H9 (cell line): ENCODE data around the gene SH3BP5. TPM values are rescaled to one million over a fixed set of nuclear protein-coding genes. Genes with fewer than 3 reads are reported as not detected.

ENCODE experiments used
- DNase-seq: peaks from one replicate; pipeline ENCODE4 v3.0.0-alpha.2; 2017
- H2AFZ ChIP-seq: one replicate; pipeline ENCODE4 v1.6.1; 2013; ENCODE audit warnings: mild to moderate bottlenecking, low read length, control low read depth, moderate library complexity
- H2AK5ac ChIP-seq: 2 replicates; pipeline ENCODE4 v1.6.1; 2013; ENCODE audit warnings: low read length, control low read depth, mixed read lengths; ENCODE audit not compliant: insufficient read length
- H2BK120ac ChIP-seq: one replicate; pipeline ENCODE4 v1.6.1; 2013; ENCODE audit warnings: low read depth, mild to moderate bottlenecking, low read length, control low read depth, inconsistent platforms; ENCODE audit not compliant: poor library complexity, severe bottlenecking
- H2BK12ac ChIP-seq: 2 replicates; pipeline ENCODE4 v1.6.1; 2013; ENCODE audit warnings: low read length, control low read depth, mixed read lengths, low read depth; ENCODE audit not compliant: insufficient read length
- H2BK15ac ChIP-seq: 2 replicates; pipeline ENCODE4 v1.6.1; 2013; ENCODE audit warnings: low read depth, low read length, control low read depth
- H2BK20ac ChIP-seq: one replicate; pipeline ENCODE4 v1.6.1; 2013; ENCODE audit warnings: low read depth, mild to moderate bottlenecking, low read length, control low read depth, inconsistent platforms; ENCODE audit not compliant: poor library complexity, severe bottlenecking
- H2BK5ac ChIP-seq: 2 replicates; pipeline ENCODE4 v1.6.1; 2013; ENCODE audit warnings: low read length, control low read depth, mixed read lengths; ENCODE audit not compliant: insufficient read length
- H3K14ac ChIP-seq: 2 replicates; pipeline ENCODE4 v1.6.1; 2013; ENCODE audit warnings: low read length, control low read depth; ENCODE audit not compliant: insufficient read depth
- H3K18ac ChIP-seq: 2 replicates; pipeline ENCODE4 v1.6.1; 2013; ENCODE audit warnings: low read depth, mild to moderate bottlenecking, mixed read lengths, low read length, control low read depth; ENCODE audit not compliant: insufficient read length
- H3K23ac ChIP-seq: 2 replicates; pipeline ENCODE4 v1.6.1; 2013; ENCODE audit warnings: low read length, control low read depth, mixed read lengths, low read depth; ENCODE audit not compliant: insufficient read length
- H3K23me2 ChIP-seq: 2 replicates; pipeline ENCODE4 v1.6.1; 2013; ENCODE audit warnings: low read depth, mild to moderate bottlenecking, mixed read lengths, low read length, control low read depth; ENCODE audit not compliant: insufficient read length, poor library complexity, severe bottlenecking
- H3K27ac ChIP-seq: 2 replicates; pipeline ENCODE4 v1.5.1; 2013; ENCODE audit warnings: low read length, control low read depth, mixed read lengths, low read depth; ENCODE audit not compliant: insufficient read length
- H3K27me3 ChIP-seq: 2 replicates; pipeline ENCODE4 v1.6.1; 2013; ENCODE audit warnings: low read length, control low read depth, inconsistent platforms; ENCODE audit not compliant: insufficient read depth
- H3K4ac ChIP-seq: 2 replicates; pipeline ENCODE4 v1.6.1; 2013; ENCODE audit warnings: low read depth, mild to moderate bottlenecking, control low read depth, inconsistent platforms, low read length, moderate library complexity
- H3K4me1 ChIP-seq: 2 replicates; pipeline ENCODE4 v1.6.1; 2013; ENCODE audit warnings: low read length, control low read depth, inconsistent platforms; ENCODE audit not compliant: insufficient read depth
- H3K4me2 ChIP-seq: 2 replicates; pipeline ENCODE4 v1.6.1; 2013; ENCODE audit warnings: low read length, control low read depth, mixed read lengths; ENCODE audit not compliant: insufficient read length, insufficient read depth
- H3K56ac ChIP-seq: 2 replicates; pipeline ENCODE4 v1.6.1; 2013; ENCODE audit warnings: low read depth, mild to moderate bottlenecking, mixed read lengths, low read length, control low read depth; ENCODE audit not compliant: insufficient read length
- H3K79me1 ChIP-seq: 2 replicates; pipeline ENCODE4 v1.6.1; 2013; ENCODE audit warnings: low read depth, mild to moderate bottlenecking, moderate library complexity, low read length, control low read depth, inconsistent platforms; ENCODE audit not compliant: insufficient read depth, poor library complexity, severe bottlenecking
- H3K79me2 ChIP-seq: 2 replicates; pipeline ENCODE4 v1.6.1; 2013; ENCODE audit warnings: low read length, control low read depth, inconsistent platforms; ENCODE audit not compliant: insufficient read depth
- H3K9ac ChIP-seq: 2 replicates; pipeline ENCODE4 v1.6.1; 2013; ENCODE audit warnings: low read length, control low read depth, mixed read lengths; ENCODE audit not compliant: insufficient read length; ENCODE audit errors: extremely low read depth
- H3K9me3 ChIP-seq: one replicate; pipeline ENCODE4 v1.6.1; 2013; ENCODE audit warnings: low read depth, low read length, inconsistent platforms; ENCODE audit not compliant: control insufficient read depth
- H3T11ph ChIP-seq: one replicate; pipeline ENCODE4 v1.6.1; 2013; ENCODE audit warnings: mild to moderate bottlenecking, low read length, control low read depth, inconsistent platforms
- H4K20me1 ChIP-seq: one replicate; pipeline ENCODE4 v1.6.1; 2013; ENCODE audit not compliant: control insufficient read depth, insufficient read length, insufficient read depth
- H4K5ac ChIP-seq: 2 replicates; pipeline ENCODE4 v1.6.1; 2013; ENCODE audit warnings: low read depth, mild to moderate bottlenecking, mixed read lengths, low read length, control low read depth; ENCODE audit not compliant: insufficient read length
- H4K8ac ChIP-seq: replicated peaks from 2 replicates; pipeline ENCODE4 v1.6.1; 2013; ENCODE audit warnings: low read length, control low read depth, mixed read lengths, low read depth; ENCODE audit not compliant: insufficient read length
- H4K91ac ChIP-seq: 2 replicates; pipeline ENCODE4 v1.6.1; 2013; ENCODE audit warnings: low read depth, mild to moderate bottlenecking, moderate library complexity, mixed read lengths, low read length, control low read depth; ENCODE audit not compliant: insufficient read length
- H3K27ac Mint-ChIP-seq, 3 experiments: 2 replicates in 2 of 3; 3 replicates in 1 of 3; pipeline ENCODE4 v1.8.0; 2020 to 2021; ENCODE audit warnings: mixed read lengths in 3 of 3, mild to moderate bottlenecking in 1 of 3, moderate library complexity in 1 of 3
- H3K27me3 Mint-ChIP-seq: 2 replicates; pipeline ENCODE4 v1.8.0; 2021; ENCODE audit warnings: low read depth, mild to moderate bottlenecking, moderate library complexity, mixed read lengths
- H3K36me3 Mint-ChIP-seq, 3 experiments: 2 replicates in 2 of 3; 3 replicates in 1 of 3; pipeline ENCODE4 v1.8.0; 2020 to 2021; ENCODE audit warnings: low read depth in 3 of 3, mixed read lengths in 3 of 3; ENCODE audit not compliant: insufficient read depth in 1 of 3
- H3K4me1 Mint-ChIP-seq, 2 experiments: 2 replicates each; pipeline ENCODE4 v1.8.0; 2020; ENCODE audit warnings: mixed read lengths in 2 of 2
- H3K4me3 Mint-ChIP-seq, 2 experiments: 2 replicates in 1 of 2; 3 replicates in 1 of 2; pipeline ENCODE4 v1.8.0; 2020 to 2021; ENCODE audit warnings: mild to moderate bottlenecking in 2 of 2, mixed read lengths in 2 of 2, moderate library complexity in 1 of 2
- H3K9me3 Mint-ChIP-seq, 2 experiments: 2 replicates in 1 of 2; 3 replicates in 1 of 2; pipeline ENCODE4 v1.8.0; 2020; ENCODE audit warnings: mild to moderate bottlenecking in 2 of 2, mixed read lengths in 2 of 2, moderate library complexity in 1 of 2
- CTCF ChIP-seq: fragments of 200-600 bp; sonication (generic); conservative IDR thresholded peaks from 3 replicates; pipeline ENCODE4 v1.8.0; 2021; ENCODE audit warnings: antibody characterized with exemption, mild to moderate bottlenecking
- WGBS: extraction: QIAGEN DNeasy Blood & Tissue Kit; methylation state at CpG from one replicate; pipeline ENCODE4 v1.1.7; 2013; ENCODE audit warnings: missing lambda C conversion rate, low lambda C conversion rate, mixed read lengths; ENCODE audit not compliant: insufficient read length; ENCODE audit errors: extremely low coverage; 5-methylcytosine and 5-hydroxymethylcytosine counted together
- total RNA-seq: library from RNA; stranded (reverse); gene quantifications from 2 replicates; pipeline ENCODE4 v1.2.1, GENCODE V29; 2021

Gene SH3BP5
- total RNA-seq, 1 experiment from 2014 or later = 6.8 TPM

- no peaks in the 10 kb centered on the region for H3K23me2 ChIP-seq
- no peaks in the 10 kb centered on the region for H3K9me3 ChIP-seq
- no peak overlapping the region for H2BK5ac ChIP-seq
- no peaks in the 10 kb centered on the region for H3K79me2 ChIP-seq
- no peak overlapping the region for H4K8ac ChIP-seq
- no peak overlapping the region for H3K14ac ChIP-seq
- TF ChIP-seq CTCF = no peak
- no peak overlapping the region for H3K9ac ChIP-seq
- H3K9me3 Mint-ChIP-seq = peaks cover 8 to 9% of the 10 kb centered on the region in 2 experiments; a peak in 4 of 5 replicates
- H3K27ac ChIP-seq = no peak overlapping the region
- no peak overlapping the region for H4K5ac ChIP-seq
- H2BK20ac ChIP-seq = no peak overlapping the region
- no peak overlapping the region for H3K4me3 Mint-ChIP-seq
- H3K27ac Mint-ChIP-seq = no peak overlapping the region
- H3K79me1 ChIP-seq = no peaks in the 10 kb centered on the region
- H3K56ac ChIP-seq = no peak overlapping the region
- no peak overlapping the region for H3K18ac ChIP-seq
- H3K4me1 Mint-ChIP-seq = peaks cover 6 to 10% of the 10 kb centered on the region in 2 experiments; a peak in 3 of 4 replicates
- no peak overlapping the region for H2AK5ac ChIP-seq
- H4K91ac ChIP-seq = no peak overlapping the region
- H3K4me2 ChIP-seq = no peak overlapping the region
- H2BK15ac ChIP-seq = no peak overlapping the region
- H3T11ph ChIP-seq = no peak overlapping the region
- H2BK12ac ChIP-seq = no peak overlapping the region
- DNase-seq = no peak
- no peak overlapping the region for H3K4ac ChIP-seq
- peaks cover 0 to 11% (median 4%) of the 10 kb centered on the region in 3 experiments; a peak in 3 of 7 replicates for H3K36me3 Mint-ChIP-seq
- no peaks in the 10 kb centered on the region for H4K20me1 ChIP-seq
- no peak overlapping the region for H3K23ac ChIP-seq
- peaks cover 2% of the 10 kb centered on the region for H3K27me3 Mint-ChIP-seq
- H3K27me3 ChIP-seq = no peaks in the 10 kb centered on the region
- no peaks in the 10 kb centered on the region for H3K4me1 ChIP-seq
- no peak overlapping the region for H2AFZ ChIP-seq
- H2BK120ac ChIP-seq = no peak overlapping the region
- WGBS = no CpG with 5 or more reads among the region's 4 CpGs
Measured at GRCh38 chr3:15345608-15346137, 13.3 kb upstream of the SH3BP5 start.
